SK-N-SH treated with all-trans-retinoic acid at 6 μM for 48 hours (cell line): ENCODE data around the gene TIMP1.

Experiments used
- ATAC-seq: fragments of 200-7000 bp; cut with Tn5 transposase; 3 replicates; pipeline ENCODE4 v1.9.1; 2020; ENCODE audit warnings: mild to moderate bottlenecking, moderate library complexity
- ARNTL ChIP-seq: fragments of 450-650 bp; formaldehyde crosslinking; IDR thresholded peaks from 2 replicates; pipeline ENCODE4 v1.5.0; 2020; ENCODE audit warnings: low read depth, mild to moderate bottlenecking, moderate library complexity, borderline replicate concordance
- BACH2 ChIP-seq: fragments of 250-450 bp; sonication (Bioruptor Pico); IDR thresholded peaks from 2 replicates; pipeline ENCODE4 v1.9.0; 2021; ENCODE audit warnings: mild to moderate bottlenecking, borderline replicate concordance
- CSDC2 ChIP-seq: fragments of 250-450 bp; sonication (Bioruptor Pico); IDR thresholded peaks from 2 replicates; pipeline ENCODE4 v1.5.0; 2020; ENCODE audit warnings: mild to moderate bottlenecking, moderate library complexity
- ESRRG ChIP-seq: fragments of 250-450 bp; sonication (Bioruptor Pico); IDR thresholded peaks from 2 replicates; pipeline ENCODE4 v1.6.1; 2021; ENCODE audit warnings: mild to moderate bottlenecking
- GLIS3 ChIP-seq: fragments of 250-450 bp; sonication (Bioruptor Pico); IDR thresholded peaks from 2 replicates; pipeline ENCODE4 v1.5.0; 2020; ENCODE audit warnings: mild to moderate bottlenecking, moderate library complexity
- ISL1 ChIP-seq: fragments of 250-450 bp; sonication (Bioruptor Pico); IDR thresholded peaks from 2 replicates; pipeline ENCODE4 v2.1.2; 2022; ENCODE audit warnings: mild to moderate bottlenecking, moderate library complexity
- OSR1 ChIP-seq: fragments of 250-450 bp; sonication (Bioruptor Pico); IDR thresholded peaks from 2 replicates; pipeline ENCODE4 v1.8.0; 2022; ENCODE audit warnings: moderate library complexity, mild to moderate bottlenecking, inconsistent platforms
- PPARA ChIP-seq: fragments of 250-450 bp; sonication (Bioruptor Pico); IDR thresholded peaks from 2 replicates; pipeline ENCODE4 v1.5.0; 2020; ENCODE audit warnings: mild to moderate bottlenecking, borderline replicate concordance
- RARB ChIP-seq: fragments of 250-450 bp; sonication (Bioruptor Pico); IDR thresholded peaks from 2 replicates; pipeline ENCODE4 v1.8.0; 2021; ENCODE audit warnings: mild to moderate bottlenecking, moderate library complexity
- TCF4 ChIP-seq: fragments of 250-450 bp; sonication (Bioruptor Pico); IDR thresholded peaks from 2 replicates; pipeline ENCODE4 v1.8.0; 2021; ENCODE audit warnings: mild to moderate bottlenecking, moderate library complexity, borderline replicate concordance
- TOX ChIP-seq: fragments of 250-450 bp; sonication (Bioruptor Pico); IDR thresholded peaks from 2 replicates; pipeline ENCODE4 v1.8.0; 2021; ENCODE audit warnings: mild to moderate bottlenecking, moderate library complexity, borderline replicate concordance
- ZFP3 ChIP-seq: fragments of 250-450 bp; sonication (Bioruptor Pico); IDR thresholded peaks from 2 replicates; pipeline ENCODE4 v1.5.0; 2020; ENCODE audit warnings: mild to moderate bottlenecking, moderate library complexity
- ZFP30 ChIP-seq: fragments of 450-650 bp; formaldehyde crosslinking; IDR thresholded peaks from 2 replicates; pipeline ENCODE4 v1.5.0; 2022; ENCODE audit warnings: mild to moderate bottlenecking, moderate library complexity
- ZNF70 ChIP-seq: fragments of 450-650 bp; formaldehyde crosslinking; IDR thresholded peaks from 2 replicates; pipeline ENCODE4 v1.5.0; 2020; ENCODE audit warnings: mild to moderate bottlenecking, moderate library complexity
- ZNF8 ChIP-seq: fragments of 450-650 bp; formaldehyde crosslinking; IDR thresholded peaks from 2 replicates; pipeline ENCODE4 v1.5.0; 2020; ENCODE audit warnings: mild to moderate bottlenecking, moderate library complexity
- TF ChIP-seq, protein P1 (sequence below): fragments of 250-450 bp; sonication (Bioruptor Pico); IDR thresholded peaks from 2 replicates; pipeline ENCODE4 v1.8.0; 2020; ENCODE audit warnings: mild to moderate bottlenecking, moderate library complexity, borderline replicate concordance
- TF ChIP-seq, protein P2 (sequence below): fragments of 250-450 bp; sonication (Bioruptor Pico); IDR thresholded peaks from 2 replicates; pipeline ENCODE4 v1.8.0; 2021; ENCODE audit warnings: low read depth, mild to moderate bottlenecking, moderate library complexity, borderline replicate concordance
- TF ChIP-seq, protein P3 (sequence below): fragments of 250-450 bp; sonication (Bioruptor Pico); IDR thresholded peaks from 2 replicates; pipeline ENCODE4 v1.5.1; 2021; ENCODE audit warnings: mild to moderate bottlenecking, moderate library complexity
- TF ChIP-seq, protein P4 (sequence below): fragments of 250-450 bp; sonication (Bioruptor Pico); IDR thresholded peaks from 2 replicates; pipeline ENCODE4 v1.5.1; 2020; ENCODE audit warnings: low read depth, mild to moderate bottlenecking, moderate library complexity
- TF ChIP-seq, protein P5 (sequence below): fragments of 250-450 bp; sonication (Bioruptor Pico); IDR thresholded peaks from 2 replicates; pipeline ENCODE4 v1.5.0; 2020; ENCODE audit warnings: mild to moderate bottlenecking, moderate library complexity

TIMP1 gene

DNA sequence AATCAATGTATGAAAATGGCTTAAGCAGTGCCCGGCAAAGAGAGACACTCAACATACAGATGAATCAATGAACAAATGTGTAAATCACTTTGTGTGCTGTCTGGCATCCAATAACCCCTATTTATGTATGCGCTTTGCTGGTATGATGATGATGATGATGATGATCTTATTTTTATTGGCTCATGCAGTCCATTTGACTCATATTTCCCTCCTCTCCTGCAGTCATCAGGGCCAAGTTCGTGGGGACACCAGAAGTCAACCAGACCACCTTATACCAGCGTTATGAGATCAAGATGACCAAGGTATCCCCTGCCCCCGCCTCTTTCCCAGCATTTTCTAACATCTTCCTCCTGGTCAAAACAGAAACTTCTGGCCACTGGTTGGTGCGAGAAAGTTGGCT is 2.5 kb downstream of the TIMP1 start:
- no peak for TF ChIP-seq ZFP3 (CRISPR knock-in tag)
- TF ChIP-seq ZFP30 (CRISPR knock-in tag): no peak
- no peak for TF ChIP-seq ESRRG
- no peak for TF ChIP-seq ISL1 (CRISPR knock-in tag)
- no peak for TF ChIP-seq TCF4
- no peak for TF ChIP-seq GLIS3 (CRISPR knock-in tag)
- TF ChIP-seq CSDC2: no peak
- no peak for TF ChIP-seq ARNTL (CRISPR knock-in tag)
- TF ChIP-seq TOX: no peak
- TF ChIP-seq ZNF70 (CRISPR knock-in tag): no peak
- TF ChIP-seq, protein P1, sequence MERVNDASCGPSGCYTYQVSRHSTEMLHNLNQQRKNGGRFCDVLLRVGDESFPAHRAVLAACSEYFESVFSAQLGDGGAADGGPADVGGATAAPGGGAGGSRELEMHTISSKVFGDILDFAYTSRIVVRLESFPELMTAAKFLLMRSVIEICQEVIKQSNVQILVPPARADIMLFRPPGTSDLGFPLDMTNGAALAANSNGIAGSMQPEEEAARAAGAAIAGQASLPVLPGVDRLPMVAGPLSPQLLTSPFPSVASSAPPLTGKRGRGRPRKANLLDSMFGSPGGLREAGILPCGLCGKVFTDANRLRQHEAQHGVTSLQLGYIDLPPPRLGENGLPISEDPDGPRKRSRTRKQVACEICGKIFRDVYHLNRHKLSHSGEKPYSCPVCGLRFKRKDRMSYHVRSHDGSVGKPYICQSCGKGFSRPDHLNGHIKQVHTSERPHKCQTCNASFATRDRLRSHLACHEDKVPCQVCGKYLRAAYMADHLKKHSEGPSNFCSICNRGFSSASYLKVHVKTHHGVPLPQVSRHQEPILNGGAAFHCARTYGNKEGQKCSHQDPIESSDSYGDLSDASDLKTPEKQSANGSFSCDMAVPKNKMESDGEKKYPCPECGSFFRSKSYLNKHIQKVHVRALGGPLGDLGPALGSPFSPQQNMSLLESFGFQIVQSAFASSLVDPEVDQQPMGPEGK: no peak
- TF ChIP-seq, protein P2, sequence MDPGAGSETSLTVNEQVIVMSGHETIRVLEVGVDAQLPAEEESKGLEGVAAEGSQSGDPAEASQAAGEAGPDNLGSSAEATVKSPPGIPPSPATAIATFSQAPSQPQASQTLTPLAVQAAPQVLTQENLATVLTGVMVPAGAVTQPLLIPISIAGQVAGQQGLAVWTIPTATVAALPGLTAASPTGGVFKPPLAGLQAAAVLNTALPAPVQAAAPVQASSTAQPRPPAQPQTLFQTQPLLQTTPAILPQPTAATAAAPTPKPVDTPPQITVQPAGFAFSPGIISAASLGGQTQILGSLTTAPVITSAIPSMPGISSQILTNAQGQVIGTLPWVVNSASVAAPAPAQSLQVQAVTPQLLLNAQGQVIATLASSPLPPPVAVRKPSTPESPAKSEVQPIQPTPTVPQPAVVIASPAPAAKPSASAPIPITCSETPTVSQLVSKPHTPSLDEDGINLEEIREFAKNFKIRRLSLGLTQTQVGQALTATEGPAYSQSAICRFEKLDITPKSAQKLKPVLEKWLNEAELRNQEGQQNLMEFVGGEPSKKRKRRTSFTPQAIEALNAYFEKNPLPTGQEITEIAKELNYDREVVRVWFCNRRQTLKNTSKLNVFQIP (CRISPR knock-in tag): no peak
- TF ChIP-seq OSR1 (CRISPR knock-in tag): no peak
- no peak for TF ChIP-seq ZNF8
- TF ChIP-seq, all 23 proteins: peak for 0
- ATAC-seq: no peak

DNA sequence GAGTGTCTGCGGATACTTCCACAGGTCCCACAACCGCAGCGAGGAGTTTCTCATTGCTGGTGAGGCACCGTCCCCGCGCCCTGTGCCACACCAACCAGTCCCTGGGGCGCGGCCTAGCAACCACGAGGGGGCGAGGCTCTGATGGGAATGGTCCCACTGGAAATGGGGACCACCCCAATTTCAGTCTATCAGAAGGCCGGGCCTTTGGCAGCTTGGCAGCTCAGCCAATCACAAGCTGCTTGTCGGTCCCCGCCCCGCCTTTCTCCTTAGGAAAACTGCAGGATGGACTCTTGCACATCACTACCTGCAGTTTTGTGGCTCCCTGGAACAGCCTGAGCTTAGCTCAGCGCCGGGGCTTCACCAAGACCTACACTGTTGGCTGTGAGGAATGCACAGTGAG is 3.0 kb downstream of the TIMP1 start:
- TF ChIP-seq, protein P2 (CRISPR knock-in tag): no peak
- TF ChIP-seq, protein P1: no peak
- no peak for TF ChIP-seq BACH2
- TF ChIP-seq ZFP3 (CRISPR knock-in tag): no peak
- TF ChIP-seq CSDC2: no peak
- TF ChIP-seq GLIS3 (CRISPR knock-in tag): no peak
- no peak for TF ChIP-seq OSR1 (CRISPR knock-in tag)
- no peak for TF ChIP-seq PPARA
- no peak for TF ChIP-seq ISL1 (CRISPR knock-in tag)
- TF ChIP-seq RARB (CRISPR knock-in tag): no peak
- TF ChIP-seq, protein P3, sequence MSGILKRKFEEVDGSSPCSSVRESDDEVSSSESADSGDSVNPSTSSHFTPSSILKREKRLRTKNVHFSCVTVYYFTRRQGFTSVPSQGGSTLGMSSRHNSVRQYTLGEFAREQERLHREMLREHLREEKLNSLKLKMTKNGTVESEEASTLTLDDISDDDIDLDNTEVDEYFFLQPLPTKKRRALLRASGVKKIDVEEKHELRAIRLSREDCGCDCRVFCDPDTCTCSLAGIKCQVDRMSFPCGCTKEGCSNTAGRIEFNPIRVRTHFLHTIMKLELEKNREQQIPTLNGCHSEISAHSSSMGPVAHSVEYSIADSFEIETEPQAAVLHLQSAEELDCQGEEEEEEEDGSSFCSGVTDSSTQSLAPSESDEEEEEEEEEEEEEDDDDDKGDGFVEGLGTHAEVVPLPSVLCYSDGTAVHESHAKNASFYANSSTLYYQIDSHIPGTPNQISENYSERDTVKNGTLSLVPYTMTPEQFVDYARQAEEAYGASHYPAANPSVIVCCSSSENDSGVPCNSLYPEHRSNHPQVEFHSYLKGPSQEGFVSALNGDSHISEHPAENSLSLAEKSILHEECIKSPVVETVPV (CRISPR knock-in tag): no peak
- TF ChIP-seq, protein P4, sequence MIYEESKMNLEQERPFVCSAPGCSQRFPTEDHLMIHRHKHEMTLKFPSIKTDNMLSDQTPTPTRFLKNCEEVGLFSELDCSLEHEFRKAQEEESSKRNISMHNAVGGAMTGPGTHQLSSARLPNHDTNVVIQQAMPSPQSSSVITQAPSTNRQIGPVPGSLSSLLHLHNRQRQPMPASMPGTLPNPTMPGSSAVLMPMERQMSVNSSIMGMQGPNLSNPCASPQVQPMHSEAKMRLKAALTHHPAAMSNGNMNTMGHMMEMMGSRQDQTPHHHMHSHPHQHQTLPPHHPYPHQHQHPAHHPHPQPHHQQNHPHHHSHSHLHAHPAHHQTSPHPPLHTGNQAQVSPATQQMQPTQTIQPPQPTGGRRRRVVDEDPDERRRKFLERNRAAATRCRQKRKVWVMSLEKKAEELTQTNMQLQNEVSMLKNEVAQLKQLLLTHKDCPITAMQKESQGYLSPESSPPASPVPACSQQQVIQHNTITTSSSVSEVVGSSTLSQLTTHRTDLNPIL (CRISPR knock-in tag): no peak
- TF ChIP-seq TOX: no peak
- TF ChIP-seq ARNTL (CRISPR knock-in tag): no peak
- TF ChIP-seq, protein P5, sequence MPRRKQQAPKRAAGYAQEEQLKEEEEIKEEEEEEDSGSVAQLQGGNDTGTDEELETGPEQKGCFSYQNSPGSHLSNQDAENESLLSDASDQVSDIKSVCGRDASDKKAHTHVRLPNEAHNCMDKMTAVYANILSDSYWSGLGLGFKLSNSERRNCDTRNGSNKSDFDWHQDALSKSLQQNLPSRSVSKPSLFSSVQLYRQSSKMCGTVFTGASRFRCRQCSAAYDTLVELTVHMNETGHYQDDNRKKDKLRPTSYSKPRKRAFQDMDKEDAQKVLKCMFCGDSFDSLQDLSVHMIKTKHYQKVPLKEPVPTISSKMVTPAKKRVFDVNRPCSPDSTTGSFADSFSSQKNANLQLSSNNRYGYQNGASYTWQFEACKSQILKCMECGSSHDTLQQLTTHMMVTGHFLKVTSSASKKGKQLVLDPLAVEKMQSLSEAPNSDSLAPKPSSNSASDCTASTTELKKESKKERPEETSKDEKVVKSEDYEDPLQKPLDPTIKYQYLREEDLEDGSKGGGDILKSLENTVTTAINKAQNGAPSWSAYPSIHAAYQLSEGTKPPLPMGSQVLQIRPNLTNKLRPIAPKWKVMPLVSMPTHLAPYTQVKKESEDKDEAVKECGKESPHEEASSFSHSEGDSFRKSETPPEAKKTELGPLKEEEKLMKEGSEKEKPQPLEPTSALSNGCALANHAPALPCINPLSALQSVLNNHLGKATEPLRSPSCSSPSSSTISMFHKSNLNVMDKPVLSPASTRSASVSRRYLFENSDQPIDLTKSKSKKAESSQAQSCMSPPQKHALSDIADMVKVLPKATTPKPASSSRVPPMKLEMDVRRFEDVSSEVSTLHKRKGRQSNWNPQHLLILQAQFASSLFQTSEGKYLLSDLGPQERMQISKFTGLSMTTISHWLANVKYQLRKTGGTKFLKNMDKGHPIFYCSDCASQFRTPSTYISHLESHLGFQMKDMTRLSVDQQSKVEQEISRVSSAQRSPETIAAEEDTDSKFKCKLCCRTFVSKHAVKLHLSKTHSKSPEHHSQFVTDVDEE: no peak
- ATAC-seq: no peak
